GM10248 (cell line): ENCODE measurements around the gene TMIE.

Experiments
- CTCF ChIA-PET: fragments of 300-600 bp; sonication (Branson Sonifier 250); formaldehyde crosslinking; extraction: SDS; loops from one replicate; lab custom pipeline; 2021; ENCODE audit warnings: antibody characterized with exemption; lab: Yijun Ruan, JAX
- POLR2A ChIA-PET: fragments of 350-650 bp; sonication (Branson Sonifier 250); formaldehyde crosslinking; extraction: SDS; loops from one replicate; lab custom pipeline; 2020; ENCODE audit warnings: antibody characterized with exemption; lab: Yijun Ruan, JAX
- DNase-seq: peaks from one replicate; pipeline ENCODE4 v3.0.0; 2012; ENCODE audit errors: extremely low spot score
- TF ChIP-seq, protein P1 (sequence below): IDR thresholded peaks from 2 replicates; pipeline ENCODE4 v1.5.1; 2012; ENCODE audit warnings: mild to moderate bottlenecking, low read depth; ENCODE audit errors: extremely low read depth, missing control alignments, control extremely low read depth

TMIE gene

GRCh38 chr3:46676601-46677410 is 24.4 kb upstream of the TMIE start:
- CTCF ChIA-PET: interaction anchor here (1.4 kb wide), 1 partner anchor 16 kb away, joined by 3 read pairs; no protein-coding TSS in a partner anchor
- TF ChIP-seq, protein P1, sequence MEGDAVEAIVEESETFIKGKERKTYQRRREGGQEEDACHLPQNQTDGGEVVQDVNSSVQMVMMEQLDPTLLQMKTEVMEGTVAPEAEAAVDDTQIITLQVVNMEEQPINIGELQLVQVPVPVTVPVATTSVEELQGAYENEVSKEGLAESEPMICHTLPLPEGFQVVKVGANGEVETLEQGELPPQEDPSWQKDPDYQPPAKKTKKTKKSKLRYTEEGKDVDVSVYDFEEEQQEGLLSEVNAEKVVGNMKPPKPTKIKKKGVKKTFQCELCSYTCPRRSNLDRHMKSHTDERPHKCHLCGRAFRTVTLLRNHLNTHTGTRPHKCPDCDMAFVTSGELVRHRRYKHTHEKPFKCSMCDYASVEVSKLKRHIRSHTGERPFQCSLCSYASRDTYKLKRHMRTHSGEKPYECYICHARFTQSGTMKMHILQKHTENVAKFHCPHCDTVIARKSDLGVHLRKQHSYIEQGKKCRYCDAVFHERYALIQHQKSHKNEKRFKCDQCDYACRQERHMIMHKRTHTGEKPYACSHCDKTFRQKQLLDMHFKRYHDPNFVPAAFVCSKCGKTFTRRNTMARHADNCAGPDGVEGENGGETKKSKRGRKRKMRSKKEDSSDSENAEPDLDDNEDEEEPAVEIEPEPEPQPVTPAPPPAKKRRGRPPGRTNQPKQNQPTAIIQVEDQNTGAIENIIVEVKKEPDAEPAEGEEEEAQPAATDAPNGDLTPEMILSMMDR: no peak
- no peak for DNase-seq
- POLR2A ChIA-PET: no interaction called here

- no peak for DNase-seq
- ChIA-PET POLR2A (no interaction called here), CTCF (no interaction called here)
- TF ChIP-seq, protein P1: no peak
Observed at GRCh38 chr3:46677411-46677726, 23.8 kb upstream of the TMIE start.

GRCh38 chr3:46678280-46678679 is 22.9 kb upstream of the TMIE start:
- POLR2A ChIA-PET: no interaction called here
- no peak for DNase-seq
- TF ChIP-seq, protein P1: no peak
- CTCF ChIA-PET: no interaction called here

GRCh38 chr3:46679681-46680080 is 21.5 kb upstream of the TMIE start:
- TF ChIP-seq, protein P1: no peak
- POLR2A ChIA-PET: no interaction called here
- CTCF ChIA-PET: interaction anchor here (1.2 kb wide), 1 partner anchor 50 kb away, joined by 4 read pairs; no protein-coding TSS in a partner anchor
- DNase-seq: no peak

GRCh38 chr3:46680298-46680826 is 20.8 kb upstream of the TMIE start:
- CTCF ChIA-PET: interaction anchor here (1.2 kb wide), 1 partner anchor 51 kb away, joined by 4 read pairs; no protein-coding TSS in a partner anchor

DNA sequence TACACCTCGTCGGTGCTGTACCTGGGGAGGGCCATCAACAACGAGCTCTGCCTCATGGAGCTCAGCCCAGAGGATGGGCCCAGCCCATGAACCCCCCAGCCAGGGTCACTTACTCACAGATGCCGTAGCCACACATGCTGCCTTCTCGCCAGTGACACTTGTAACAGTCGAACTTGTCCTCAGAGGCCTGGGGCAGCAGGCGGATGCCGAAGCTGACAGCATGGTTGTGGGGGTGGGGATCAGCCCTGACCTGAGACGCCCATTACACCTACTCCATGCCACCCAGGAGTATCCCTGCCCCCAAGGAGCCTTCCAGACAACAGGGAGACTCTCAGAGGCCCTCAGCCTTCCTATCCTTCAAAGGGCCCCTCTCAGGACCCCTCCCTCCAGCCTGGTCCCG is 19.8 kb upstream of the TMIE start:
- POLR2A ChIA-PET: no interaction called here
- TF ChIP-seq, protein P1: no peak
- CTCF ChIA-PET: no interaction called here
- no peak for DNase-seq

More at GRCh38 chr3:46680298-46680826, 20.8 kb upstream of the TMIE start:
- TF ChIP-seq, protein P1: no peak
- DNase-seq: no peak
- POLR2A ChIA-PET: no interaction called here
